GM19099 (cell line): Measurements from ENCODE around the gene SPDL1.
A peak's percentile ranks its signal among the peaks of the same experiment; 100 is the strongest.

ENCODE experiments used
- POLR2A ChIP-seq: IDR thresholded peaks from 3 replicates; pipeline ENCODE4 v1.6.1; 2011; ENCODE audit warnings: low read depth; ENCODE audit not compliant: insufficient read length; ENCODE audit errors: extremely low read depth

The SPDL1 gene

GRCh38 chr5:169583424-169584220 is at the start of gene SPDL1:
SPDL1 (plus strand) TSS chr5:169583773; CDS start chr5:169588417, 4,644 bp downstream.
- TF ChIP-seq POLR2A = peak; percentile 93

- TF ChIP-seq POLR2A = no peak
Observed at GRCh38 chr5:169534311-169534880, 49.2 kb upstream of the SPDL1 start.

- no peak for TF ChIP-seq POLR2A
Observed at GRCh38 chr5:169534939-169535338, 48.6 kb upstream of the SPDL1 start.

GRCh38 chr5:169538944-169539343 is 44.6 kb upstream of the SPDL1 start:
- TF ChIP-seq POLR2A = no peak

- no peak for TF ChIP-seq POLR2A
Observed at GRCh38 chr5:169542811-169543210, 40.8 kb upstream of the SPDL1 start.

GRCh38 chr5:169544264-169544950 is 39.2 kb upstream of the SPDL1 start:
- TF ChIP-seq POLR2A = no peak

- no peak for TF ChIP-seq POLR2A
Observed at GRCh38 chr5:169545762-169546161, 37.8 kb upstream of the SPDL1 start.

- TF ChIP-seq POLR2A = no peak
Observed at GRCh38 chr5:169546346-169546745, 37.2 kb upstream of the SPDL1 start.

GRCh38 chr5:169547508-169547907 is 36.1 kb upstream of the SPDL1 start:
- TF ChIP-seq POLR2A = no peak

- TF ChIP-seq POLR2A = no peak
Observed at GRCh38 chr5:169548315-169548714, 35.3 kb upstream of the SPDL1 start.

GRCh38 chr5:169549453-169550100 is 34.0 kb upstream of the SPDL1 start:
- TF ChIP-seq POLR2A = no peak

- no peak for TF ChIP-seq POLR2A
Observed at GRCh38 chr5:169550227-169550626, 33.3 kb upstream of the SPDL1 start.

- no peak for TF ChIP-seq POLR2A
Observed at GRCh38 chr5:169551146-169551545, 32.4 kb upstream of the SPDL1 start.

- TF ChIP-seq POLR2A = no peak
Observed at GRCh38 chr5:169551696-169552095, 31.9 kb upstream of the SPDL1 start.

- no peak for TF ChIP-seq POLR2A
Observed at GRCh38 chr5:169554251-169554650, 29.3 kb upstream of the SPDL1 start.
